Measurements from ENCODE around the gene GNPDA2. TPM values are rescaled to one million over a fixed set of nuclear protein-coding genes. Genes with fewer than 3 reads are reported as not detected.

The GNPDA2 gene
- total and polyA plus RNA-seq, 9 of the 15 experiments (the other 6 are each of a cell fraction or from before 2014, with no cell fraction given): 10.6 to 20.4 (median 13.0) TPM

DNA sequence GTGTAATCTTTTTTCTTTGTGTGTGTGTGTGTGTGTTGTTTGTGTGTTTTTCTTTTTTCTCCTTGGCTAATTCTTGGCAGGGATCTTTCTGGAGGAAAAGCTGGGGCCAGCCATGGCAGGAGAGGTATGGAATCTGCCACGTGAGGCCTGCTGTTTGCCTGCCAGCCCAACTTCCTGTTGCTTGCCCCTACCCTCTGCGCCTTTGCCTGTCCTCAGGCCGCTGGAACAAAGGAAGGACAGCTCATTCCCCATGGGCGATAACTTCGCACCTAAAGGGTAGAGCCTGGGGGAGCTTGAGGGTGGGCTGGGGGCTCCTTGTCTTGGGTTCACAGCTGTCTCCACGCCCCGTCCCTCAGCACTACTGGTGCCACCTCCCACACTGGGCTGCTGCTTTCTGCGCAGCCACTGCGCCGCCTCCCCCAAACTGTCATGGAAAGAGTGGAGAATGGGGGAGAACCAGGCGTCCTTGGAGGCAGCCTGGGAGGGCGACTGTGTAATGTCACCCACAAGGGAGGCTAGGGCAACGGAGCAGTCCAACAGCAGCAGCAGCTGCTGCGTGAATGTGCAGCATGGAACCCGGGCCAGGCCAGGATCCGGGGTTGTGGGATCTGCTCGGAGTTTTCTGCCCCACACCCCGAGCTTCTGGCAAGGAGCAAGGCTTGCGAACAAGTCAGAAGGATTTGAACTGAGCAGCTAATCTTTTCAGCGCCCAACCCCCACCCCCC, 62.7 kb downstream of the GNPDA2 start:
- Histone ChIP-seq H3K4me1 (replicated peaks in 1 of 2; ENCODE audit: control insufficient read depth in 2 of 2, insufficient read depth in 2 of 2, low read length in 2 of 2) (peaks cover 0 to 5% of the 10 kb centered on the region in 2 experiments; a peak in 1 of 5 replicates), H3K79me2 (ENCODE audit: control insufficient read depth, insufficient read depth, low read length) (no peaks in the 10 kb centered on the region), H3K9me1 (ENCODE audit: control insufficient read depth, insufficient read depth, low read length) (no peaks in the 10 kb centered on the region), H3K4me2 (ENCODE audit: insufficient read depth, low read length) (no peak overlapping the region), H3K36me3 (ENCODE audit: control insufficient read depth, insufficient read depth, low read length) (no peaks in the 10 kb centered on the region), H3K4me3 (no peak overlapping the region), H2AFZ (ENCODE audit: low read depth, low read length) (peak overlapping the region; percentile 52; the same call in 1 of the 2 replicates), H3K27ac (ENCODE audit: extremely low read depth, low read depth, low read length) (no peak overlapping the region), H3K27me3 (ENCODE audit: control insufficient read depth in 2 of 2, insufficient read depth in 2 of 2, low read length in 2 of 2) (no peaks in the 10 kb centered on the region), H3K9me3 (replicated peaks; ENCODE audit: control insufficient read depth, insufficient read depth, low read depth, low read length) (no peaks in the 10 kb centered on the region), H3K9ac (ENCODE audit: insufficient read depth in 1 of 2, low read depth in 2 of 2, low read length in 2 of 2) (no peak overlapping the region; a peak in 1 of 4 replicates), H4K20me1 (replicated peaks; ENCODE audit: control insufficient read depth, insufficient read depth, low read length) (no peaks in the 10 kb centered on the region)
- no peak for FAIRE-seq
- ATAC-seq: peak; percentile 47
- BruUV-seq (replicated peaks): no TSS peak
- in situ Hi-C loops (cut with MboI): no loop called here
- ChIA-PET CTCF (ENCODE audit: low intra/inter-chr PET ratio) (no interaction called here), POLR2A (no interaction called here)
- no peak for DNase-seq (ENCODE audit: extremely low read depth in 1 of 4, low spot score in 3 of 4)
- TF ChIP-seq YBX1 (IDR thresholded peaks at IDR 0.05) (no peak), KDM4B (IDR thresholded peaks at IDR 0.05; ENCODE audit: borderline replicate concordance in 2 of 2, low read depth in 1 of 2) (no peak), MEIS2 (IDR thresholded peaks at IDR 0.05; ENCODE audit: partially characterized antibody) (no peak), TRIM24 (IDR thresholded peaks at IDR 0.05) (no peak), CCAR2 (IDR thresholded peaks at IDR 0.05; ENCODE audit: low read depth, low read length) (no peak), TGIF2 (CRISPR knock-in tag; IDR thresholded peaks at IDR 0.05) (no peak), RFX7 (CRISPR knock-in tag; IDR thresholded peaks at IDR 0.05) (no peak)
- TF ChIP-seq, protein P1, sequence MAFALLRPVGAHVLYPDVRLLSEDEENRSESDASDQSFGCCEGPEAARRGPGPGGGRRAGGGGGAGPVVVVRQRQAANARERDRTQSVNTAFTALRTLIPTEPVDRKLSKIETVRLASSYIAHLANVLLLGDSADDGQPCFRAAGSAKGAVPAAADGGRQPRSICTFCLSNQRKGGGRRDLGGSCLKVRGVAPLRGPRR (CRISPR knock-in tag; IDR thresholded peaks at IDR 0.05): no peak
- TF ChIP-seq, protein P2, sequence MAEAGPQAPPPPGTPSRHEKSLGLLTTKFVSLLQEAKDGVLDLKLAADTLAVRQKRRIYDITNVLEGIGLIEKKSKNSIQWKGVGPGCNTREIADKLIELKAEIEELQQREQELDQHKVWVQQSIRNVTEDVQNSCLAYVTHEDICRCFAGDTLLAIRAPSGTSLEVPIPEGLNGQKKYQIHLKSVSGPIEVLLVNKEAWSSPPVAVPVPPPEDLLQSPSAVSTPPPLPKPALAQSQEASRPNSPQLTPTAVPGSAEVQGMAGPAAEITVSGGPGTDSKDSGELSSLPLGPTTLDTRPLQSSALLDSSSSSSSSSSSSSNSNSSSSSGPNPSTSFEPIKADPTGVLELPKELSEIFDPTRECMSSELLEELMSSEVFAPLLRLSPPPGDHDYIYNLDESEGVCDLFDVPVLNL (CRISPR knock-in tag; IDR thresholded peaks at IDR 0.05; ENCODE audit: low read depth): no peak
- WGBS (ENCODE audit: insufficient coverage, low coverage, missing lambda C conversion rate): 37% methylated on average over 16 of the region's 20 CpGs
- intact Hi-C loops (cut with micrococcal nuclease): no loop called here

Data from K562 (cell line).